NOMO-1 treated with dmso at 0.1 percent for 144 hours (cell line): ENCODE measurements around the gene GLTP.
"Not testable (repeated sequence)": the region's sequence is repeated elsewhere in the genome, so short reads cannot be mapped to it uniquely, and the experiment has no call there.

Experiments
- DNase-seq: peaks from one replicate; lab custom pipeline; 2025; ENCODE audit not compliant: unreplicated experiment; lab: John Stamatoyannopoulos, UW

GLTP gene

GRCh38 chr12:109880043-109880931 is at the start of gene GLTP:
Gene GLTP (minus strand): TSS chr12:109880541. CDS start chr12:109880374, 167 bp downstream.
- DNase-seq = peak; percentile 74

GRCh38 chr12:109929326-109929725 is 49.0 kb upstream of the GLTP start:
- not testable (repeated sequence) for DNase-seq

- no peak for DNase-seq
Measured at GRCh38 chr12:109928058-109928656, 47.8 kb upstream of the GLTP start.

- peak; percentile 3 for DNase-seq
Measured at GRCh38 chr12:109927622-109928021, 47.3 kb upstream of the GLTP start.

- DNase-seq = no peak
Measured at GRCh38 chr12:109926488-109927210, 46.3 kb upstream of the GLTP start.

- DNase-seq = no peak
Measured at GRCh38 chr12:109926016-109926415, 45.7 kb upstream of the GLTP start.

GRCh38 chr12:109925185-109925840 is 45.0 kb upstream of the GLTP start:
- no peak for DNase-seq

GRCh38 chr12:109923481-109924245 is 43.3 kb upstream of the GLTP start:
- DNase-seq = no peak

- no peak for DNase-seq
Measured at GRCh38 chr12:109923038-109923437, 42.7 kb upstream of the GLTP start.

GRCh38 chr12:109921982-109922381 is 41.6 kb upstream of the GLTP start:
- no peak for DNase-seq

GRCh38 chr12:109920261-109920780 is 40.0 kb upstream of the GLTP start:
- DNase-seq = no peak

GRCh38 chr12:109919456-109919855 is 39.1 kb upstream of the GLTP start:
- DNase-seq = no peak

- DNase-seq = no peak
Measured at GRCh38 chr12:109916045-109916444, 35.7 kb upstream of the GLTP start.

GRCh38 chr12:109915171-109916040 is 35.1 kb upstream of the GLTP start:
- no peak for DNase-seq

GRCh38 chr12:109914461-109914860 is 34.1 kb upstream of the GLTP start:
- DNase-seq = no peak

- no peak for DNase-seq
Measured at GRCh38 chr12:109912855-109913321, 32.5 kb upstream of the GLTP start.

- no peak for DNase-seq
Measured at GRCh38 chr12:109910969-109911348, 30.6 kb upstream of the GLTP start.

GRCh38 chr12:109910254-109910968 is 30.1 kb upstream of the GLTP start:
- no peak for DNase-seq

- no peak for DNase-seq
Measured at GRCh38 chr12:109905301-109905700, 25.0 kb upstream of the GLTP start.
